Gastrocnemius medialis (tissue), 4 donors: ENCODE measurements around the gene BHLHA15. TPM values are rescaled to one million over a fixed set of nuclear protein-coding genes. Genes with fewer than 3 reads are reported as not detected.

Experiments
- ATAC-seq, 2 donors: fragments of 150-250 bp; one replicate each; pipeline ENCODE4 v1.9.1; 2016
- DNase-seq, 2 donors: peaks; one replicate each; pipeline ENCODE4 v3.0.0-alpha.2; 2019
- H3K27ac ChIP-seq, 4 donors: fragments of 200-600 bp; sonication (generic); 1 replicate in 1 of 4; 2 replicates in 3 of 4; pipeline ENCODE4 v1.5.1; 2016 to 2018; ENCODE audit warnings: mild to moderate bottlenecking in 2 of 4, moderate library complexity in 1 of 4
- H3K27me3 ChIP-seq, 3 donors: fragments of 200-600 bp; sonication (generic) in 2 of 3; 1 replicate in 1 of 3; 2 replicates in 2 of 3; pipeline versions ENCODE4 v1.5.1 to v1.6.0; 2016 to 2019; ENCODE audit warnings: mild to moderate bottlenecking in 1 of 3, moderate library complexity in 1 of 3
- H3K36me3 ChIP-seq, 2 donors: fragments of 200-600 bp; sonication (generic) in 1 of 2; one replicate each; pipeline ENCODE4 v1.5.1; 2017 to 2018
- H3K4me1 ChIP-seq, 2 donors: fragments of 200-600 bp; sonication (generic) in 1 of 2; one replicate each; pipeline ENCODE4 v1.5.1; 2016 to 2017; ENCODE audit warnings: mild to moderate bottlenecking in 2 of 2
- H3K4me3 ChIP-seq, 4 donors: fragments of 200-600 bp; sonication (generic) in 3 of 4; 1 replicate in 1 of 4; 2 replicates in 3 of 4; pipeline ENCODE4 v1.5.1; 2016 to 2019; ENCODE audit warnings: mild to moderate bottlenecking in 2 of 4
- H3K9me3 ChIP-seq, 3 donors: fragments of 200-600 bp; sonication (generic) in 2 of 3; 1 replicate in 1 of 3; 2 replicates in 2 of 3; pipeline ENCODE4 v1.5.1; 2016 to 2019
- CTCF ChIP-seq, 5 experiments: fragments of 450-650 bp in 3 of 5; fragments of 200-600 bp in 2 of 5; sonication (generic) in 2 of 5; IDR thresholded peaks in 4 of 5; conservative IDR thresholded peaks in 1 of 5; 1 replicate in 4 of 5; 2 replicates in 1 of 5; pipeline ENCODE4 v1.5.1; 2016 to 2019; ENCODE audit warnings: antibody characterized with exemption in 5 of 5, mild to moderate bottlenecking in 3 of 5, moderate library complexity in 3 of 5
- POLR2A ChIP-seq, 2 donors: fragments of 450-650 bp; IDR thresholded peaks; one replicate each; pipeline ENCODE4 v1.6.1; 2017; ENCODE audit warnings: antibody characterized with exemption in 2 of 2, mild to moderate bottlenecking in 2 of 2, moderate library complexity in 2 of 2
- in situ Hi-C, 4 donors: fragments of 200-750 bp; cut with MboI; loops; one replicate each; pipeline versions ENCODE4 v1.15.0 to v1.8.0; 2017; ENCODE audit warnings: low sequenced_read_pairs in 4 of 4
- intact Hi-C: fragments of 100-400 bp; cut with DNase I; formaldehyde crosslinking; loops from one replicate; pipeline ENCODE4 v1.15.1; 2023; ENCODE audit warnings: low total_unique reads
- total RNA-seq, 4 donors: library from RNA; depleted of rRNA; stranded (reverse); fragments of >200 nt; gene quantifications; one replicate each; pipeline versions ENCODE4 v1.1.0 to v1.2.3, GENCODE V29; 2016

Gene BHLHA15
- total RNA-seq, result 1 to 10 TPM in 3 of 4 donors, not detected in 1; 1.6 to 2.1 (median 1.8) TPM

GRCh38 chr7:98211221-98211675 lies at the start of gene BHLHA15:
BHLHA15 (plus strand) TSS chr7:98211439; CDS start chr7:98212310, 871 bp downstream.
- ATAC-seq, result no peak
- peaks cover 6 to 13% (median 11%) of the 10 kb centered on the region in 3 donors for H3K27me3 ChIP-seq
- DNase-seq, result peak in 1 of 2 donors; percentile 13
- H3K27ac ChIP-seq, result no peak within 1 kb of the TSS
- intact Hi-C loops, result no loop called here
- in situ Hi-C loops, result no loop called here
- peaks cover 0 to 4% of the 10 kb centered on the region in 2 donors for H3K4me1 ChIP-seq
- H3K9me3 ChIP-seq, result no peaks in the 10 kb centered on the region
- peaks cover 0 to 12% of the 10 kb centered on the region in 2 donors for H3K36me3 ChIP-seq
- peak within 1 kb of the TSS; percentile 33 to 46 (median 36) for H3K4me3 ChIP-seq
- TF ChIP-seq POLR2A (IDR thresholded peaks at IDR 0.05) (no peak), CTCF (IDR thresholded peaks at IDR 0.05 in 4 of 5, conservative IDR thresholded peaks at IDR 0.05 in 1 of 5) (no peak)

- TF ChIP-seq POLR2A (IDR thresholded peaks at IDR 0.05) (no peak), CTCF (IDR thresholded peaks at IDR 0.05 in 4 of 5, conservative IDR thresholded peaks at IDR 0.05 in 1 of 5) (no peak)
- no peak for DNase-seq
- no peaks in the 10 kb centered on the region for H3K4me1 ChIP-seq
- no peak overlapping the region for H3K4me3 ChIP-seq
- intact Hi-C loops (no loop called here), in situ Hi-C loops (loop anchor here in 2 of 4 donors (5.0 to 25.0 kb wide), 3 partner anchors 50 to 150 kb away; no protein-coding TSS in a partner anchor)
- no peak for ATAC-seq
- H3K27ac ChIP-seq, result no peak overlapping the region
- H3K36me3 ChIP-seq, result peaks cover 0 to 9% of the 10 kb centered on the region in 2 donors
- no peaks in the 10 kb centered on the region for H3K27me3 ChIP-seq
- H3K9me3 ChIP-seq, result no peaks in the 10 kb centered on the region
Measured at GRCh38 chr7:98162758-98163157, 48.5 kb upstream of the BHLHA15 start.

- TF ChIP-seq POLR2A (IDR thresholded peaks at IDR 0.05) (no peak), CTCF (IDR thresholded peaks at IDR 0.05 in 4 of 5, conservative IDR thresholded peaks at IDR 0.05 in 1 of 5) (no peak)
- Histone ChIP-seq H3K27ac (no peak overlapping the region), H3K36me3 (peaks cover 0 to 5% of the 10 kb centered on the region in 2 donors), H3K9me3 (no peaks in the 10 kb centered on the region), H3K4me1 (no peaks in the 10 kb centered on the region), H3K4me3 (no peak overlapping the region), H3K27me3 (no peaks in the 10 kb centered on the region)
- in situ Hi-C loops (loop anchor here in 2 of 4 donors (5.0 to 25.0 kb wide), 3 partner anchors 51 to 151 kb away; no protein-coding TSS in a partner anchor), intact Hi-C loops (no loop called here)
- ATAC-seq (no peak), DNase-seq (no peak)
Measured at GRCh38 chr7:98163269-98163668, 48.0 kb upstream of the BHLHA15 start.

GRCh38 chr7:98163704-98164494 lies 47.3 kb upstream of the BHLHA15 start:
- intact Hi-C loops (no loop called here), in situ Hi-C loops (loop anchor here in 2 of 4 donors (5.0 to 25.0 kb wide), 3 partner anchors 52 to 152 kb away; no protein-coding TSS in a partner anchor)
- H3K4me1 ChIP-seq, result peaks cover 2 to 3% of the 10 kb centered on the region in 2 donors
- H3K27ac ChIP-seq, result no peak overlapping the region
- H3K27me3 ChIP-seq, result no peaks in the 10 kb centered on the region
- H3K36me3 ChIP-seq, result peaks cover 0 to 5% of the 10 kb centered on the region in 2 donors
- DNase-seq (no peak), ATAC-seq (no peak)
- TF ChIP-seq POLR2A (IDR thresholded peaks at IDR 0.05) (no peak), CTCF (IDR thresholded peaks at IDR 0.05 in 4 of 5, conservative IDR thresholded peaks at IDR 0.05 in 1 of 5) (no peak)
- no peaks in the 10 kb centered on the region for H3K9me3 ChIP-seq
- H3K4me3 ChIP-seq, result no peak overlapping the region
